IMR-90 (cell line): ENCODE data around the gene LYPD5.

Experiments used
- BHLHE40 ChIP-seq: fragments of 150-350 bp; IDR thresholded peaks from 2 replicates; pipeline ENCODE4 v1.6.1; 2016; ENCODE audit warnings: mild to moderate bottlenecking, low read depth, low read length
- CEBPB ChIP-seq: IDR thresholded peaks from 2 replicates; pipeline ENCODE4 v1.6.1; 2012; ENCODE audit warnings: low read depth, low read length, improper control_type of control experiment
- CTCF ChIP-seq: conservative IDR thresholded peaks from 2 replicates; pipeline ENCODE4 v1.5.1; 2012; ENCODE audit warnings: mild to moderate bottlenecking, low read depth, low read length, improper control_type of control experiment
- ELK1 ChIP-seq: fragments of 150-350 bp; IDR thresholded peaks from 2 replicates; pipeline ENCODE4 v1.6.1; 2016; ENCODE audit warnings: low read depth, mild to moderate bottlenecking, low read length, moderate library complexity, borderline replicate concordance
- FOS ChIP-seq: fragments of 150-350 bp; IDR thresholded peaks from 2 replicates; pipeline ENCODE4 v1.6.1; 2016; ENCODE audit warnings: low read depth, low read length
- MAZ ChIP-seq: IDR thresholded peaks from 2 replicates; pipeline ENCODE4 v1.6.1; 2012; ENCODE audit warnings: low read depth, mild to moderate bottlenecking, low read length, improper control_type of control experiment, moderate library complexity, borderline replicate concordance
- MXI1 ChIP-seq: IDR thresholded peaks from 2 replicates; pipeline ENCODE4 v1.6.1; 2012; ENCODE audit warnings: low read depth, mild to moderate bottlenecking, low read length, moderate library complexity, borderline replicate concordance
- POLR2A ChIP-seq: IDR thresholded peaks from 2 replicates; pipeline ENCODE4 v1.6.1; 2012; ENCODE audit warnings: mild to moderate bottlenecking, low read depth, low read length
- RAD21 ChIP-seq: IDR thresholded peaks from 2 replicates; pipeline ENCODE4 v1.6.1; 2012; ENCODE audit warnings: low read length, improper control_type of control experiment
- RCOR1 ChIP-seq: IDR thresholded peaks from 2 replicates; pipeline ENCODE4 v1.6.1; 2012; ENCODE audit warnings: mild to moderate bottlenecking, low read length, improper control_type of control experiment; ENCODE audit not compliant: insufficient replicate concordance
- SMC3 ChIP-seq: fragments of 150-350 bp; IDR thresholded peaks from 2 replicates; pipeline ENCODE4 v1.6.1; 2016; ENCODE audit warnings: low read depth, mild to moderate bottlenecking, antibody characterized with exemption, low read length, moderate library complexity
- TF ChIP-seq, protein P1 (sequence below): fragments of 150-350 bp; IDR thresholded peaks from 2 replicates; pipeline ENCODE4 v1.6.1; 2017; ENCODE audit warnings: mild to moderate bottlenecking, antibody characterized with exemption, low read length, low read depth

- no peak for TF ChIP-seq CTCF
- no peak for TF ChIP-seq POLR2A
- no peak for TF ChIP-seq CEBPB
- no peak for TF ChIP-seq BHLHE40
- TF ChIP-seq, protein P1, sequence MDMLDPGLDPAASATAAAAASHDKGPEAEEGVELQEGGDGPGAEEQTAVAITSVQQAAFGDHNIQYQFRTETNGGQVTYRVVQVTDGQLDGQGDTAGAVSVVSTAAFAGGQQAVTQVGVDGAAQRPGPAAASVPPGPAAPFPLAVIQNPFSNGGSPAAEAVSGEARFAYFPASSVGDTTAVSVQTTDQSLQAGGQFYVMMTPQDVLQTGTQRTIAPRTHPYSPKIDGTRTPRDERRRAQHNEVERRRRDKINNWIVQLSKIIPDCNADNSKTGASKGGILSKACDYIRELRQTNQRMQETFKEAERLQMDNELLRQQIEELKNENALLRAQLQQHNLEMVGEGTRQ = no peak
- no peak for TF ChIP-seq MXI1
- no peak for TF ChIP-seq MAZ
- no peak for TF ChIP-seq FOS
- TF ChIP-seq RCOR1 = no peak
- no peak for TF ChIP-seq RAD21
- TF ChIP-seq ELK1 = no peak
- no peak for TF ChIP-seq SMC3
These were observed 36.9 kb upstream of the LYPD5 start for GRCh38 chr19:43839139-43839538.
